ENCODE measurements around the gene ERMP1.

- TF ChIP-seq EZH2 (IDR thresholded peaks at IDR 0.05; ENCODE audit: borderline replicate concordance, insufficient read depth, low read depth, low read length, poor library complexity, severe bottlenecking) (no peak), CTCF (IDR thresholded peaks at IDR 0.05) (no peak)
Measured at GRCh38 chr9:5843794-5844471, 11.0 kb upstream of the ERMP1 start.
